22Rv1 (cell line): ENCODE data around the gene KLF6.

ENCODE experiments used
- ZFX ChIP-seq: fragments of 450-650 bp; IDR thresholded peaks from 2 replicates; pipeline ENCODE4 v1.6.1; 2017; ENCODE audit warnings: antibody characterized with exemption, borderline replicate concordance
- TF ChIP-seq, protein P1 (sequence below): fragments of 450-650 bp; IDR thresholded peaks from 2 replicates; pipeline ENCODE4 v1.5.1; 2017; ENCODE audit warnings: mild to moderate bottlenecking

DNA sequence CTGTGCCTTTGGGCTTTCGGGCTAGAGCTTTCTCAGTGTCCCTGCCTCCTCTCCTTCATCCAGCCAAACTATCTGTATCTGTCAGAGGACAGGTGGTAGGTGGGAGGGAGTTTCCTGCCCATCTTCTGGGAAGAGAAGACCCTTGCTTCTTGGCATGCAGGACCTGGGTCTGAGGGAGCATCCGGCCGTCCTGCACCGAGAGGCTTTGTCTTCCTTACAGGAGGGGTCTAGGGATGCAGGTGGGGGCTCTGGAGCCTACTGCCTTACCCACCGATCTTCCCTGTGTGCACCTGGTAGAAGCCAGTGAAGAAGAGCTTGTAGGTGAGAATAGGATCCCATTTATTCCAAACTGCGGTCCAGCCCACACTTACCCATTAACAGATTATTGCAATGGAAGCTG is 5.8 kb upstream of the KLF6 start:
- TF ChIP-seq, protein P1, sequence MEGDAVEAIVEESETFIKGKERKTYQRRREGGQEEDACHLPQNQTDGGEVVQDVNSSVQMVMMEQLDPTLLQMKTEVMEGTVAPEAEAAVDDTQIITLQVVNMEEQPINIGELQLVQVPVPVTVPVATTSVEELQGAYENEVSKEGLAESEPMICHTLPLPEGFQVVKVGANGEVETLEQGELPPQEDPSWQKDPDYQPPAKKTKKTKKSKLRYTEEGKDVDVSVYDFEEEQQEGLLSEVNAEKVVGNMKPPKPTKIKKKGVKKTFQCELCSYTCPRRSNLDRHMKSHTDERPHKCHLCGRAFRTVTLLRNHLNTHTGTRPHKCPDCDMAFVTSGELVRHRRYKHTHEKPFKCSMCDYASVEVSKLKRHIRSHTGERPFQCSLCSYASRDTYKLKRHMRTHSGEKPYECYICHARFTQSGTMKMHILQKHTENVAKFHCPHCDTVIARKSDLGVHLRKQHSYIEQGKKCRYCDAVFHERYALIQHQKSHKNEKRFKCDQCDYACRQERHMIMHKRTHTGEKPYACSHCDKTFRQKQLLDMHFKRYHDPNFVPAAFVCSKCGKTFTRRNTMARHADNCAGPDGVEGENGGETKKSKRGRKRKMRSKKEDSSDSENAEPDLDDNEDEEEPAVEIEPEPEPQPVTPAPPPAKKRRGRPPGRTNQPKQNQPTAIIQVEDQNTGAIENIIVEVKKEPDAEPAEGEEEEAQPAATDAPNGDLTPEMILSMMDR: no peak
- TF ChIP-seq ZFX: no peak
